Progenitor cell of endocrine pancreas (in vitro differentiated cells): ENCODE data around the gene STARD3. TPM values are rescaled to one million over a fixed set of nuclear protein-coding genes. Genes with fewer than 3 reads are reported as not detected.

ENCODE experiments used
- DNase-seq: peaks from one replicate; pipeline ENCODE4 v3.0.0; 2021; ENCODE audit warnings: low spot score; ENCODE audit not compliant: unreplicated experiment
- H3K27ac Mint-ChIP-seq: 2 replicates; pipeline ENCODE4 v1.8.0; 2021; ENCODE audit warnings: mild to moderate bottlenecking, moderate library complexity, mixed read lengths
- H3K27me3 Mint-ChIP-seq: 2 replicates; pipeline ENCODE4 v1.8.0; 2021; ENCODE audit warnings: mixed read lengths
- H3K36me3 Mint-ChIP-seq: 2 replicates; pipeline ENCODE4 v1.8.0; 2022; ENCODE audit warnings: mixed read lengths; ENCODE audit not compliant: insufficient read depth
- H3K4me1 Mint-ChIP-seq: 2 replicates; pipeline ENCODE4 v1.8.0; 2021; ENCODE audit warnings: low read depth, mixed read lengths
- H3K4me3 Mint-ChIP-seq: 2 replicates; pipeline ENCODE4 v1.8.0; 2021; ENCODE audit warnings: low read depth, mild to moderate bottlenecking, moderate library complexity, mixed read lengths
- H3K9me3 Mint-ChIP-seq: 2 replicates; pipeline ENCODE4 v1.8.0; 2021; ENCODE audit warnings: low read depth, mixed read lengths
- CTCF ChIP-seq: fragments of 200-600 bp; sonication (generic); IDR thresholded peaks from one replicate; pipeline ENCODE4 v1.5.0; 2021; ENCODE audit warnings: antibody characterized with exemption, mild to moderate bottlenecking; ENCODE audit not compliant: unreplicated experiment
- total RNA-seq: library from RNA; stranded (reverse); gene quantifications from 2 replicates; pipeline ENCODE4 v1.2.1, GENCODE V29; 2021

The STARD3 gene
- total RNA-seq, 1 donor from 2014 or later = 57.0 TPM

GRCh38 chr17:39665642-39666224 lies 28.8 kb downstream of the STARD3 start:
- no peak for DNase-seq
- peaks cover 9% of the 10 kb centered on the region for H3K4me1 Mint-ChIP-seq

GRCh38 chr17:39666231-39666600 lies 29.3 kb downstream of the STARD3 start:
- no peak for DNase-seq
- Mint-ChIP-seq H3K36me3 (no peaks in the 10 kb centered on the region), H3K9me3 (no peaks in the 10 kb centered on the region), H3K27me3 (peaks cover 46% of the 10 kb centered on the region), H3K4me1 (peaks cover 9% of the 10 kb centered on the region), H3K4me3 (no peak overlapping the region), H3K27ac (no peak overlapping the region)
- no peak for TF ChIP-seq CTCF

More at GRCh38 chr17:39665642-39666224, 28.8 kb downstream of the STARD3 start:
- TF ChIP-seq CTCF = no peak
- peaks cover 43% of the 10 kb centered on the region for H3K27me3 Mint-ChIP-seq
- H3K27ac Mint-ChIP-seq = no peak overlapping the region
- H3K9me3 Mint-ChIP-seq = no peaks in the 10 kb centered on the region
- no peak overlapping the region for H3K4me3 Mint-ChIP-seq
- peaks cover 1% of the 10 kb centered on the region for H3K36me3 Mint-ChIP-seq

GRCh38 chr17:39666601-39667261 lies 29.8 kb downstream of the STARD3 start:
- no peaks in the 10 kb centered on the region for H3K9me3 Mint-ChIP-seq
- H3K4me3 Mint-ChIP-seq = peak overlapping the region; percentile 11
- DNase-seq = no peak
- TF ChIP-seq CTCF = no peak
- H3K36me3 Mint-ChIP-seq = no peaks in the 10 kb centered on the region
- H3K27me3 Mint-ChIP-seq = peaks cover 47% of the 10 kb centered on the region
- H3K4me1 Mint-ChIP-seq = peaks cover 9% of the 10 kb centered on the region
- H3K27ac Mint-ChIP-seq = peak overlapping the region; percentile 69

- Mint-ChIP-seq H3K9me3 (no peaks in the 10 kb centered on the region), H3K27ac (no peak overlapping the region), H3K27me3 (peaks cover 52% of the 10 kb centered on the region), H3K4me1 (peaks cover 9% of the 10 kb centered on the region), H3K36me3 (no peaks in the 10 kb centered on the region), H3K4me3 (peak overlapping the region; percentile 26)
- no peak for TF ChIP-seq CTCF
- no peak for DNase-seq
These were observed 30.5 kb downstream of the STARD3 start for GRCh38 chr17:39667262-39667944.

GRCh38 chr17:39667945-39668924 lies 31.3 kb downstream of the STARD3 start, which contains the start of gene PNMT:
PNMT (plus strand) TSS chr17:39668453; CDS start chr17:39668476, 23 bp downstream.
- peak; percentile 67 for DNase-seq
- Mint-ChIP-seq H3K4me1 (peaks cover 9% of the 10 kb centered on the region), H3K27ac (no peak within 1 kb of the TSS), H3K4me3 (peak within 1 kb of the TSS; percentile 35), H3K36me3 (no peaks in the 10 kb centered on the region), H3K9me3 (no peaks in the 10 kb centered on the region), H3K27me3 (peaks cover 54% of the 10 kb centered on the region)
- peak; percentile 76 for TF ChIP-seq CTCF
